Activated CD8-positive, alpha-beta memory T cell treated with anti-CD3 and anti-CD28 coated beads, Interleukin-2, amount 50 U/mL, for 4 hours (primary cell): ENCODE measurements around the gene SRCIN1.

Experiments used
- DNase-seq: peaks from one replicate; pipeline ENCODE4 v3.0.0-alpha.2; 2020

SRCIN1 gene

DNA sequence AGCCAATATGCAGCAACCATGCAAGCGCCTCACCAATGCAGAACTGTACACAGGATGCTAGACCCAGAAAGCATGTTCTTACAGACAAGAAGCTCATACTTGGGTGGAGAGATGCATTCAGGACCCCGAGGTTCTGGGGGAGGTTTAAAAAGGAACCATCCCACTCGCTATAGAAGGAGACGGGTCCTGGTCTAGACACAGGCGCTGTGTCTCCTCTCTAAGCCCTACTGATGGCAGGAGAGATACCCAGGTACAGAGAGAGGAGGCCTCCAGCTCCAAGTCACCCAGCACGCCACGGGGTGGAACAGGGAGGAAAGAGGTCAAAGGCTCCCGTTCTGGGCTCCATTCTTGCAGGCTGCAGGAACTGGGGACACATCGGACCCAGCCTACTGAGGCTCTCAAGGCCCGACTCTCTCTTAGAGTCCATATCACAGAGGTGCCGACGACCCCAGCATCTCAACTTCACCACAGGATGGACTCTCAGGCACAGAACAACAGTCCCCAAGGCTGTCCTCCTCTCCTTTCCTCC lies 28.0 kb downstream of the SRCIN1 start:
- no peak for DNase-seq

DNA sequence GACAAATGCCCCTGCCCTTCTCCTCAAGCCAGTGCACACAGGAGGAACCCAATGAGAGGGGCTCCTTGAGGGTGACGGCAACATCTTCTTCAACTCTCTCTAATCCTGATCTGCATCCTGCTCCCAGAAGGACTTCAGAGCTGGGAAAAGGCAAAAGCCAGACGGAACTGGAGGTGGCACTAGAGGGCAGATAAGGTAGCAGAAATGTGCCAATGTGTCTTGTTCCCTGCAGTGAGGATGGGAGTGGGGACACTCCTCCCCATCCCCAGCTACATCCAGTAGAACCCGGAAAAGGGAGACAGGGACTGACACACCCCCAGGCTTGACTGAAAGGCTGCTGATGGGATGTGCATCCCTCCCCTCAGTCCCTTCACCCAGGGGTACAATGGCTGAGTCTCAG lies 28.5 kb downstream of the SRCIN1 start:
- no peak for DNase-seq

DNA sequence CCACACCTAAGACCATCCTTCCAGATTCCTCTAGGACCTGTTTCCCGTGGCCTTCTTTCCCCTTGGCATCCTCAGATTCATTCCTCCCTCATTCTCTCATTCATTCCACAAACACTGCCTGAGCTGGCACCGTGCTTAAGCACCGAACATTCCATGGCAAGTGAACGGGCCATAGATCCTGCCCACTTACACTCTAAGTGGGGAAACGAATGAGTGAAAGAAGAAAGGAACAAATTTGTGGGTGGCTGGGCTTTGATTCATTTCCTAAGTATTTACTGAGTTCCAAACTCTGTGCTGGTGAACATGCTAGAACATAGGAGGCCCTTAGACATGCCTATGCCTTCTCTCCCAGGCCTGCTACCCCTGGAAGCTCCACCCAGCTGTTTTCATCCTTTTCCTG lies 30.0 kb downstream of the SRCIN1 start:
- no peak for DNase-seq

DNA sequence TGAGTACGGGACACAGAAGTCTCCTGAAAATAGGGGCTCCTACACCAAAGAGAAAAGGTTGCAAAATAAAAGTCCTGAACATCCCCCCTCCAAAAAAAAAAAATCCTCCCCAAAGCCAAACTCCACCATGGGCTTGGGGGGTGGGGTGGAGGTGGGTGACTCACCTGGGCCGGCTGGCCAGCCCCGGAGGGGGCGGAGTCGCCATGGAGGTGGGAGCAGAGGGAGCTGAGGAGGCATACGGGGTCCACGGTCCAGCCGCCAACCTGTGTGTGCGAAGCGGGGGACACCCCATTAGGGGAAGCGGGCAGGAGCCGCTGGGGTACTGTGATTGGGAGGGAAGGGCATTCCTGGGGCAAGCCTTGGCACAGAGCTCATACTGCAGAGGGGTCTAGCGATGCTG lies 31.0 kb downstream of the SRCIN1 start:
- no peak for DNase-seq

DNA sequence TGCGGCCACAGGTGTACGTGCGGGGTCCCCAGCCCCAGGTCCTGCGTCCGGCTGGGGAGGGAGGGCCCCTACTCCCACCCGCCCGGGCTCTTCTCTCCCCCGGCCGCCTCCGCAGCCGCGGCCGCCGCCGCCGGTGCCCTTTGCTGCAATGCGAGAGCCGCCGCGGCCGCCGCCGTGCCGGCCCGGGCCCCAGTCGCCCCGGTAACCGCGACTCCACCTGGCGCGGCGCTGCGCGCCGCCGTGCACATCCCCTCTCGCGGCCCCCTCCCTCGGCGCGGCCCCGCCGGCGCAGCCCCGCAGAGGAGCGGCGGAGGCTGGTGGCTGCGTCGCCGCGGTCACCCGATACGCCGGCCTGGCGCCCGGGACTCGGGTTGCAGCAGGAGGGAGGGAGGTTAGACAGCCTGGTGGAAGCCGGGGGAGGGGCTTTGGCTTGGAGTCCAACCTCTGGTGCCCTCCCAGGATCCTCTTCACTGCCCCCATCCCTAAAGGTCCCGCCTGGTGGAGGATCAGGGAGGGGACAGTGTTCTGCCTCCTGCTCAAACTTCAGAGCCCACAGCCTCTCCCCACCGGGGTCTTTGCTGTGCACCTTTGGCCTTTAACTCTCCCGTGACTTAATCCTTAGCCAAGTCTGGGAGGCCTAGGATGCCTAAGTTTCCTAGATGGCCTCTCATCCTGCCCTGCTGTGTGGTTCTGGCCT lies 32.9 kb downstream of the SRCIN1 start:
- no peak for DNase-seq

DNA sequence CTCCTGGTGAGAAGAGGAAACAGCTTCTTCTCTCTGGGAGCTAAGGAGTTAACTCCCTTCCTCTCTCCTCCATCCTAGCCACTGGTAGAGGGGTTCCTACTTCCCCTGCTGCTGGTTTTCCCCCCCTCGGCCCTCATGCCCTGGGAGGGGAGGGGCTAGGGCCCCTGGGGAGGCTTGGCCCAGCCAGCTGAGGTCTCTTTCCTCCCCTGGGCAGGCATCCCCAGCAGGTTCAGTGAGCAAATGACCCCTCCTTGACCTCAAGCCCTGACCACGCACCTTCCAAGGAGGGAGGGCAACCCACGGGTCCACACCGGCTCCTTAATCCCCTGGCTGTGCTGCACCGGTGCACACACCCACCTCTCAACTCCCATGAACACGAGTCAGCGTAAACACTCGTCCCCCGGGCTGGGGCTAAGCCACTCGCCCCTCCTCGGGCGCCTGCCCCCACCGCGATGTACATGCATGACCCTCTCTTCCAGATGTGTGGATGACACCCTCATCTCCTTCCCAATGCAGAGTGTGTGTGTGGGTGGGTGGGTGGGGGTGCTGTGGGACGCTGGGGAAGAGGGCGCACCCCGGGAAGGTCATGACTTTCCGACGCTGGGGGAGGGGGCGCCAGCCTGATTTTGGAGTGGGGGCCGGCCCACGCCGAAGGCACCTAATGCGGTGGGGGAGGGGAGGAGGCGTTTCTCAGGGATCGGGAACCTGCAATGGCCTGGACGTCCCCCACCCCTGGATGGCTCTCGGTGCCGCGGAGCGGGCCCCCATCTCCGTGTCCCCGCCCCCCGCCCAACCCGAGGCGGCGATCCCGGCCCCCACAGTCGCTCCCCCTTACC lies 33.7 kb downstream of the SRCIN1 start:
- DNase-seq = no peak

DNA sequence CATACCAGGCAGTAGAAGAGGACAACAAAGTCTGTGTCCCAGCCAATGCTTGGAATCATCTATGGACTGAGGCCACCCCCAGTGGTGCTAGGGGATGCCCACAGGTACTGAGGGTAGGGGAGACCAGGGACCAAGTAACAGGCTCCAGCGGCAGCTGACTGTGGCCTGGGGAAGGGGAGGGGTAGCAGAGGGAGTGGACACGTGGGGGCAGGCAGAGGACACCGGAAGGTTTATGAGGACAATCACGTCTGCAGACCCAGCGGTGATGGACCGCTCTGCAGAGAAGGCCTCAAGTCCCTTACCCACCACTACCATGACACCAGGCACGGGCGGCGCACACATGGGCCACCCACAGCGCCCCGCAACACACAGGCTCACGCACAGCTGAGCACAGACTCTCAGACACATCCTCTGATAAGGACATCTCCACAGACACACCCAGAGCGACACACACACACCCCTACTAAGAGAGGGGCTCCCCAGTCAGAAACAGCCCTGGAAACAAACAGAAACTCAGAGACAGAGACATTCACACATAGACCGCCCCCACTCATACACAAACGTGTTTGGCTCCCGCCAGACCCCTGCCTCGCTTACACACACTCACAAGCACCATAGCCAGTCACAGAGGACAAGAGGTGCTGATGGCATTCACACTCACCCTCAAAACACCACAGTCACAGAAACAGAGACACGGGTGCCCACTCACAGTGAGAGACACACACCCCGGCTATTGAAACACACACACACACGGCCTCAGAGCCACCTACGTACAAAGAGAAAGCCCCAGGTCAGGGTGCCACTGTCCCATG lies 35.8 kb downstream of the SRCIN1 start:
- DNase-seq = no peak

DNA sequence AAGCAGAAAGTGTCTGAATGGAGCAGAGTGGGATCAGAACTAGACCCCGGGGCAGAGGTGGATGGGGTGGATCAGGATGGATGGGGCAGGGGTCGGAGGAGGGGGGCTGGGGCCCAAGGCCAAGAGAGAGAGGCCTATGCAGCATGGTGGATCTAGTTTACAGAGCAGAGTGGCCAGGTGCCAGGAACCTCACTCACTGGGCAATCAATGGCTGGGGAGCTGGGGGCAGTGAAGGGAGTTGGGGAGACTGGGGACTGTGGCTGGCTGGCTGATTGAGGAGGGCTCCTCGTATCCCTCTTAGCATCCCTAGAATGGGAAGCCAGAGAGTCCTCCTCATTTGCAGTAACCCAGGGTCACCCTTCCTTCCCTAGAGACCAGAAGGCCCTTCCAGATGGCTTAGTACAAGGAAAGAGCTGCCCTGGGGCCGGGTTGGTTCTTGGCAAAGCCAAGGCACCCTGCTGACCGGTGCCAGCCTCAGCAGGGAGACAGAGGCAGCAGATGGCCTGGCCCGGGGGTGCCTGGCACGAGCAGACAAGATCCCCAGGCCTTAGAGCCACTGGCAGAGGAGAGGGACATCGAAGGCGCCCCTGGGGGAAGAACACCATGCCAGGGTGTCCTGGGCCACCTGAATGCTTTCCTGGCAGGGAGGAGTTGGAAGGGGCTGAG lies 36.8 kb downstream of the SRCIN1 start:
- no peak for DNase-seq

DNA sequence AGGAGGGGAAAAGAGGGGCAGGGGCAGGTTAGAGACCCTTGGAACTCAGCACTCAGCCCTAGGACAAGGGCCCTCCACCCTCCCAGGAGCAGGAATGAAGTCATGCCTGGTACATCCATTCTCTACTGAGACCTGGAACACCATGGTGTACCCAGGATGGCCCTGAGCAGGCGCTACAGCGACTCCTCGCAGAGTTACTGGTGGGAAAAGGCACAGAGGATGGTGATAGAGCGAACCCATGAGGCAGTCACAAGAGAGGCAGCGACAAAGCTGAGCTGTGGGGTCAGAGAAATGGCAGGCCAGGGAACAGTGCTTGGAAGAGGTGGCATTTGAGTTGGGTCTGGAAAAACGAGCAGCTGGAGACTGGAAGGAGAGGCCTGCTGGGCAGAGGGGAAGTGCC lies 37.5 kb downstream of the SRCIN1 start:
- no peak for DNase-seq

DNA sequence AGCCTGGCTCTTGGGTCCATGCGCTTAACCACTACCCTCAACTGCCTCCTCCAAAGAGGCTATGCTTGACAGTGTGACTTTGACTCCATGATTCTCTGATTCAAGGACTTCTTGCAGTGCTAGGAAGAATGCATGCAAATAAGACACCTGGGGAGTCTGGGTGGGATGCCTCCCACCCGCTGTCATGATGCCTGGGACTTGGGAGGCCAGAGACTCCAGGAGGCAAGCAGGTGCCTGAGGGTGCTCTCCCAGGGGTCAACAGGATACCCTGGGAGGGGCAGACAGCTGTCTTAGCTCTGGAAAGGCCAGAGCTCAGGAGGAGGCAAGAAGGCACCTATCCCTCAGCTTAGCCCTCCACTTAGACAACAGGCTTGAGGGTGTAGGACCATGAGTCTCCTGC lies 38.4 kb downstream of the SRCIN1 start:
- no peak for DNase-seq

DNA sequence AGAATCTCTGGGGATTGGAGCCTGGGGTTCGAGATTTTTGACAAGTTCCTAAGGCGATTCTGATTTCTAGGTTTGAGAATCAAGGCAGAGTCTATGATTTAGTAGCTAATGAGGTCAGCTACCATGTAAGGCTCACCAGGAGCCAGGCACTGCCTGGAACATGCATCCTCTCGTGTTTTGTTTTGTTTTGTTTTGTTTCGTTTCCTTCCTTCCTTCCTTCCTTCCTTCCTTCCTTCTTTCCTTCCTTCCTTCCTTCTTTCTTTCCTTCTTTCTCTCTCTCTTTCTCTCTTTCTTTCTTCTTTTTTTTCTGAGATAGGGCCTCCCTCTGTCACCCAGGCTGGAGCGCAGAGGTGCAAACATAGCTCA lies 39.1 kb downstream of the SRCIN1 start:
- no peak for DNase-seq

DNA sequence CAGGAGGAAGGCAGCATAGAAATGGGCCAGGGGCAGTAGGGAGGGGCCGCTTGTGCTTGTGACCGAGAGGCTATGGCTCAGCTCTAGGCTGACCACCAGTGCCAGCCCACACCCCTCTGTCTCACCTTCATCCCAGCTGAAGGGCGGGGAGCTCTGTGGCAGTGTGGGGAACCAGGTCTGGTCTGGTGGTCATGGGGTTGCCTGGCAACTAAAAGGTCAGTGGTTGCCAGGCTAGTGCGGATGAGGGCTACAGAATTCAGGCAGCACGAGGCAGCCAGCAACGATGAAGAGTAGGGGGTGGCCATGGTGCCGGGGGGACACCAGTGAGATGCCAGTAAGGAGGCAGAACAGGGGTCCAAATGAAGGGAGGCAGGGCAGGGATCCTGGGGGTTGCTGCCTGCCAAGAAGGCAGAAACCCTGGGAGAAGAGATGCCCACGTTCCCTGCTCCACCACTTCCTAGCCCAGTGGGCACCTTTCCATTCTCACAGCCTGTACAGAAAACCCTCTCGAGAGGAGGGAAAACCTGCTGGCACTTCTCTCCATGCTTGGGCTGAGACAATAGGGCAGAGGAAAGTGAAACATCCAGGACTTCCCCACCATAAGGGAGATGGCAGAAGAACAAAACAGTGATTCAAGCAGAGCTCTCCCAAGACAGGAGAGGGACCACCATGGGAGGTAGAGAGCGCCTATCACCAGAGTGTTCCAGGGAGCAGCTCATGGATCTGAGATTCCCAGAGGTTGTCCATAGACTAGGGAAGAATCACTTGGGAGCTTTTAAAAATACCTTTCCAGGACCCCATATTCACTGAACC lies 39.7 kb downstream of the SRCIN1 start:
- DNase-seq = no peak

DNA sequence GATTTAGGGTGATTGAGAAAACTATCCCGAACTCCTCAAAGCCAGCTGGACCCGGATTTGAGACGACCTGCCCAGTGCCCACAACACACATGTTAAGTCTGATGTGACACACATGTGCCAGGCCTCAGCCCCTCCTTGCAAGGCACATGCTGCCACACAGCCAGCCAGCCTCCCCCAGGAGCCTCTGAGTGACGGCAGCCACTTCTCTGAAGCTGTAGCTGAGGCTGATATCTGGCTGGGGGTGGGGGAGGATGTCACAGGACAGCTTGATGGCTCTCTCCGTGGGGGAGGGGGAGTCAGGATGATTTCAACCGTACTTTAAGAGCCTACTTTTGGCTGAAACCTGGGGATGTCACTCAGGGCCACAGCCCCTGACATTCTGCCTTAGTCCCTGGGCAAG lies 40.9 kb downstream of the SRCIN1 start:
- no peak for DNase-seq

DNA sequence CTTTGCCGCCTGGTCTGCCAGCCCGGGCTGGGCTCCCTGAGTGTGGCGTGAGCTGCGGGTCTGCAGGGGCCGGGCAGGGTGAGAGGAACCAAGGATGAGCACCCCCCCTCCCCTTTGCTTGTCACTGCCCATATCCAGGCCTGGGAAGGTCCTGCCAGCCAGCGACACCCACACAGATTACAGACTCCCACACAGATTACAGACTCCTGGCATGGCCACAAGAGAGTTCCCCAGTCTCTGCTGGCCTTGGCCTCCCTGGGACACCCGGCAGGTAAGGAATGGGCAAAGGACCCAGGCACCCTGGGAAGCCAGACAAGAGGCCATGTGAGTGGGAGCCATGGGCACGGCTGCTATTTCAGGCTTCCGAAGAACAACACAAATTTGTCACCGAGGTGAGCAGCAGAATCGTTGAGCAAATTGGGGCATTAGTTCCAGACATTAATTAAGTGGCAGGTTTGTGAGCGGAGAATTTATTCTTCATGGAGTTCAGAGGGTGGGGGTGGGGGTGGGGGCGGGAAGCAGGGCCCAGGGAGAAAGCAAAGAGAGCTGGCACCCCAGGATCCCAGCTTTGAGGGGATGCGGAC lies 41.4 kb downstream of the SRCIN1 start:
- DNase-seq = no peak

DNA sequence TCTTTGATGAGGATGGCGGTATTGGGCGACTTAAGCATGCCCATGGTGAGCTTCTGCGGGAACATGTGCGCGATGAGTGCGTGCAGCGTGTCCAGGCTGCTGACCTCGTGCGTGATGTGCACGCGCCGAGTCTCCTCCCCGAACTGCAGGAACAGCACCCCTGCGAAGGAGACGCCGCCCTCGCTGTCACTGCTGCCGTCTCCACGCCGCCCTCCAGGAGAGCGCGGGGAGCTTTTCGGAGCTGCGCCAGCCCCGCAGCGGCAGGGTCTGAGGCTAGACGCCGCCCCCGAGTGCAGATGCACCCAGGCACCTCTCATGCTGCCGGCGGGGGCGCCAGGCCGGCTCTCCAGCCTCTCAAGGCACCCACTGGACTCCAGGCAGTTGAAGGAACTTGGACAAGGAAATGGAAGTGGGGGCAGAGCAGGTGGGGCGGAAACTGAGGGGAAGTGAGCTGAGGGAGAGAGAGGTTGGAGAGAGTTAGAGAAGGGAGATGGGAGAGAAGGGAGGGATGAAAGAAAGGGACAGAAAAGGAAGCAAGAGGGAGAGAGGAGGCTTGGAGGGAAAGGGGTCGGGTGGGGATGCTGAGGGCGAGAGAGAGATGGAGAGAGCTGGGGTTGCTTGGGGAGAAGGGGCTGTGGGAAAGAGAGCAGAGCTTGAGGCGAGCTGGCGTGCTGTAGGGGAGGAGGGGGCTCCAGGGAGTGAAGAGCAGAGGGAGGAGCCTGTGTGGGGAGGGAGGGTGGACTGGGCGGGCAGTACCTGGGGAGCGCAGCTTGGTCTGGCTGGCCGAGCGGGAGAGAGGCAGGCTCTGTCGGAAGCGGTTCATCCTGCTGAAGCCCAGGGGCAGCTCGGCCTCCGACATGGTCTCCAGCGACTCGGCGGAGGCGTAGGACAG lies 42.1 kb downstream of the SRCIN1 start:
- no peak for DNase-seq

DNA sequence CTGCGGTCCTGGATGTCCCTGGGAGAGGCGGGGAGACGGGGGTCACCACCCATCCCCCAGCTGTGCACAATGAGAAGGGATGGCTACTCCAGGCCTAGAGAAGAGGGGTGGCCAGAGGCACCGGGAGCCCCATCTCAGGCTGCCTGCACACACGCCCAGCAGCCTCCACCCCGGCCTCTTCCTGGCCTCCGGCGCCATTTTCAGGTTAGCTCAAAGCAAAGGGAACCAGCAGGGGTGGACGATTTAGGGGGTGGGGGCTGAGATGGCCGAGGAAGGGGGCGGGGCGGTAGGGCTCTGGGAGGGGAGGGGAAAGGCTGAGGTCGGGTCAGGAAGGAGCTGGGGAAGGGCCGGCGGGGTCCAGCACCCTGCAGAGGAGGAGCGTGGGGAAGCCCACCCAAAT lies 42.8 kb downstream of the SRCIN1 start:
- no peak for DNase-seq

DNA sequence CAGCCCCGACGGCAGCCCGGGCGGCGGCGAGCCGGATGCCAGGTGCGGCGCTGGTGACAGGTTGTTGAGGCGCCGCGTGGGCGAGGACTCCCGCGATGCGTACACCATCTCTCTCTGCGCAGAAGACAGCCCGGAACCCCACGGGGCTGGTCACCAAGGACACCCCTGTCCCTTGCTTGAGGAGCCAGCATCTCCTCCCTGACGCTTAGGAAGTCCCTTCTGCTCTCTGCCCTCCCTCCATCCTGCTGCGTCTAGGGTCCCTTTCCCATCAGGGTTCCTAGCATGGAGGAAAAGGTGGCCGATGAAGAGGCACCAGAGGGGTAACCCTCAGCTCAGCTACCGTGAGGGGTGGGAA lies 43.6 kb downstream of the SRCIN1 start:
- DNase-seq = no peak

DNA sequence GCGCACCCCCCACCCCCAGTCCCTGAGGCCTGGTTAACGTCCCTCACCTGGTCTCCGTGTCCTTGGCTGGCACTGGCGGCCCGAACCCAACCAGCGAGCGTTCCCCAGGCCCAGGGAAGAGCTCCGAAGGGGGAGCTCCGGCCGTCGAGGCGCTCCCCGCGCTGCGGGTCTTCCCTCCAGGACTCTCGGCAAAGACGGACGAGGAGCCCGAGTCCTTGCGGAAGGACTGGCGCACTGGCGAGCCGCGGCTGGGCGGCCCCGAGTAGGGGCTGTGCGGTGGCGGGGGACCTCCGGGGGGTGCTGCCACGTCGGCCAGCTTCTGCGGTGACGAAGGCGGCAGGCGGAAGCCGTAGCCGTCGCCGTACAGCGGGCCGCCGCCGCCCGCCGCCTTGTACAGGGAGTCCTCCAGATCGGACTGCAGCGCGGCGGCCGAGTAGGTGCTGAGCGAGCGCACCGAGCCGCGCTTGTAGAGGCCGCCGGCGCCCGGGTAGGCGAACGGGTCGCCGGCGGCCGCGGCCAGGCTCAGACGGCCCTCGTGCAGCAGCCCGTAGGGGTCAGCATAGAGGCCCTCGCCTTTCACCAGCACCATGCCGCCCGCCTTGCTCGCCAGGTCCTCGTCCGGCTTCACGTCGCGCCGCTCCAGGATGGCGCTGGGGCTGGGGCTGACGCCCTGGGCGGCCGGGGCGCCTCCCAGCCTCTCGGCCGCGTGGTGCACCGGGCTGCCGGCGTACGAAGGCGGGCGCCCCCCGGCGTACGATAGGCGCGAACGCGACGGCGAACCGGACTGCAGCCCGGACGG lies 44.1 kb downstream of the SRCIN1 start:
- DNase-seq = no peak

DNA sequence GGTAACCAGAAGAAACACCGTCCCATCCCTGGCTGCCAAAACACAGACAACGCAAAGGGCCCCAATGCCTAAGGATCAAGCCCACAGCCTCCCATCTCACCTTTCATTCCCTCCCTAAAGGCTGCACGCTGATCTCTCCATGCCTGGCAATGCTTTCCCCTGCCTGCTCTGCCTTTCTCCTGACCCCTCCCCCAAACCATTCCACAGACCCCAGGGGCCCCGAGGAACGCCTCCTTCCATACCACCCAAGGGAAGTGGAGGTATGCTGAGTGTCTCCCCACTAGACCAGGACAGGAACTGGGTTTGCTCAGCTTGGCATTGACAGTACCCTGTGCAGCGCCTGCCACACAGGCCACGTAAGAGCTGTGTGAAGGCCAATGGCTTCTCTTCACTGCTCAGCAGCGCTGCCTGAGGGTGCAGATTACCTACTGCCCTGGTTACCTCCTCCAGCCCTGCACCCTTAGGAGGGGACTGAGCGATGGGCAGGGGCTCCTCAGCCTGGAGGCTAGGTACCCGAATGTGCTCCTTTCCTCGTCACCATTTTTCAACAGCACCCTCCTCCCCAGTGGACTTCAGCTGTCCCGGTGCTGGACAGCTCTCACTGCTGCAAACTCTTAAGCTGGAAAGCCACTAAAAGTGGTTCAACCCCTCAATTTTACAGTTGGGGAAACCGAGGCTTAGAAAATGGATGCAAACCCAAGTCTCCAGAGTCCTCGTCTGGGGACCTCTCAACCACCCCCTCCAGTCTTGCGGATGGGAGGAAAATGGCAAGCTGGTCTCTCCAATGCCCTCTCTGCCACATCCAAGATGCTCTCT lies 45.0 kb downstream of the SRCIN1 start:
- no peak for DNase-seq
